ENCODE measurements around the gene PDLIM4.

Gene PDLIM4

GRCh38 chr5:132257131-132258101, at the start of gene PDLIM4:
PDLIM4 (plus strand) TSS chr5:132257696; CDS start chr5:132257735, 39 bp downstream.
- no peak for DNase-seq

- DNase-seq = no peak
Observed at GRCh38 chr5:132207778-132208177, 49.7 kb upstream of the PDLIM4 start.

- DNase-seq = no peak
Observed at GRCh38 chr5:132209131-132209530, 48.4 kb upstream of the PDLIM4 start.

GRCh38 chr5:132209901-132210545, 47.5 kb upstream of the PDLIM4 start:
- DNase-seq = no peak

- DNase-seq = no peak
Observed at GRCh38 chr5:132210944-132211343, 46.6 kb upstream of the PDLIM4 start.

- DNase-seq = no peak
Observed at GRCh38 chr5:132211787-132212186, 45.7 kb upstream of the PDLIM4 start.

GRCh38 chr5:132213666-132214065, 43.8 kb upstream of the PDLIM4 start:
- no peak for DNase-seq

- DNase-seq = no peak
Observed at GRCh38 chr5:132214491-132214890, 43.0 kb upstream of the PDLIM4 start.

GRCh38 chr5:132215329-132215728, 42.2 kb upstream of the PDLIM4 start:
- no peak for DNase-seq

GRCh38 chr5:132218321-132218720, 39.2 kb upstream of the PDLIM4 start:
- DNase-seq = no peak

- DNase-seq = no peak
Observed at GRCh38 chr5:132219289-132219970, 38.1 kb upstream of the PDLIM4 start.

- no peak for DNase-seq
Observed at GRCh38 chr5:132219981-132220380, 37.5 kb upstream of the PDLIM4 start.

- DNase-seq = no peak
Observed at GRCh38 chr5:132220491-132220890, 37.0 kb upstream of the PDLIM4 start.

- DNase-seq = no peak
Observed at GRCh38 chr5:132221781-132222648, 35.5 kb upstream of the PDLIM4 start.

- DNase-seq = no peak
Observed at GRCh38 chr5:132222649-132223038, 34.9 kb upstream of the PDLIM4 start.

GRCh38 chr5:132223861-132224260, 33.6 kb upstream of the PDLIM4 start:
- DNase-seq = no peak

GRCh38 chr5:132224716-132225115, 32.8 kb upstream of the PDLIM4 start:
- no peak for DNase-seq

- DNase-seq = peak; percentile 2
Observed at GRCh38 chr5:132225165-132226032, 32.1 kb upstream of the PDLIM4 start.

- DNase-seq = no peak
Observed at GRCh38 chr5:132226516-132227234, 30.8 kb upstream of the PDLIM4 start.

GRCh38 chr5:132227235-132227484, 30.3 kb upstream of the PDLIM4 start:
- no peak for DNase-seq

Measured in DMS153 (cell line).